Stimulated activated CD8-positive, alpha-beta memory T cell treated with anti-CD3 and anti-CD28 coated beads, Interleukin-15, amount 100 ng/mL, for 1 hour (primary cell): ENCODE results near the gene SGO1.
"Not testable (repeated sequence)": the region's sequence is repeated elsewhere in the genome, so short reads cannot be mapped to it uniquely, and the experiment has no call there.

Source experiments
- DNase-seq: peaks from one replicate; pipeline ENCODE4 v3.0.0-alpha.2; 2020; ENCODE audit warnings: low read depth

The SGO1 gene

DNA sequence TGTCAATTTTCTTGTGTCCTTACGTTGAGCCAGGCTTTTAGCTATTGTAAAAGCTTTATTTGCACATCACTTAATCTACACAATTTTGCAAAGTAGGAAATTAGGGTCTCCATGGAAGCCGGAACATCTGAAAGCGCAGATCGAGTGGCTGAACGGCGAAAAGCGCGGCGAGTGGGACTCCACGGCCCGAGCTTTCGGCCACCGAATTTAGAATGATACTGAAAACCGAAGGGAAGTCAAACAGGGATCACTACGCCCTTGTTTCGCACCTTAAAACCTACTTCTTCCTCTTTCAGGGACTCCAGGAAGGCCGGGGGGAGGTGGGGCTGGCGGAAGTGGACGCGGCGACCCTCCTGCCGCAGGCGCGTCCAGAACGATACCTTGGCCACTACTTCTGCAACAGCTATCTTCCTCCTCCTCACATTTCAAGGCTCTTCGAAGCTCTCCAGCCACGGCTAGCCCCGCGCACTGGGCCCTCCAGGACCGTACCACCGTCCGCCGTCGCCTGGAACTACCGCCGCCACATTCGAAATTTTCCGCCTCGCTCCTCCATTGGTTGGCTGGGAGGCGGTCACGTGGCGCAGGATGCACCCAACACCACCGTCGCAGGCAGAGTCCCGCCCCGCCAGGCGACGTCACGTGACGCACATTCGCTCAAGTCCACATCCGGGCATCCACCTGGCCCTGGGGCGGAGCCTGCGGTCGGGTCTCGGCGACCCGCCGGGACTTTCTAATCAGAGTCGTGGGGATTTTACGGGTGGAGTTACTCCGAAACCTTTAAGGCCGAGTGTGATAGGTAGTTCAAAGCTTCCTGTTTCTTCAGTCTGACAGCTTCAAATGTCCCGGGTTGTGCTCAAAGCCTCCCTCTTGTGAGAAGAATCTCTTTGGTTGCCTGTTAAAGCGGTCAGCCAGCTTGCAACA is at the start of gene SGO1:
Gene SGO1 (minus strand): TSS at position 528 of the 921 bp plus-strand sequence. CDS start 2,179 bp downstream, outside the sequence.
- DNase-seq, result peak; percentile 99

DNA sequence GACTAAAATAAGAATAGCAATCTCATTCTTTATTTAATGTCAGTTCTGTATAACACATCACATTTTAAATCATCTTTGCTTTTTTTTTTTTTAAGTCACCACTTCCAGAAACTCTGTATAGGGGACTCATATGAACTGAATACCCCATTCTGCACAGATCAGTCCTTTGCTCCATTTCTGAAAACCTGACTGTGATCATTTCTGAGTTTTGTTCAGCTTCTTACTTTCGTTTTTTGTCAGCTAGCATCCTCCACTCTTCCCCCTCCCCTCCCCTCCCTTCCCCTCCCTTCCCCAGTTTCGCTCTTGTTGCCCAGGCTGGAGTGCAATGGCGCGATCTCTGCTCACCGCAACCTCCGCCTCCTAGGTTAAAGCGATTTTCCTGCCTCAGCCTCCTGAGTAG is 49.8 kb upstream of the SGO1 start:
- no peak for DNase-seq

DNA sequence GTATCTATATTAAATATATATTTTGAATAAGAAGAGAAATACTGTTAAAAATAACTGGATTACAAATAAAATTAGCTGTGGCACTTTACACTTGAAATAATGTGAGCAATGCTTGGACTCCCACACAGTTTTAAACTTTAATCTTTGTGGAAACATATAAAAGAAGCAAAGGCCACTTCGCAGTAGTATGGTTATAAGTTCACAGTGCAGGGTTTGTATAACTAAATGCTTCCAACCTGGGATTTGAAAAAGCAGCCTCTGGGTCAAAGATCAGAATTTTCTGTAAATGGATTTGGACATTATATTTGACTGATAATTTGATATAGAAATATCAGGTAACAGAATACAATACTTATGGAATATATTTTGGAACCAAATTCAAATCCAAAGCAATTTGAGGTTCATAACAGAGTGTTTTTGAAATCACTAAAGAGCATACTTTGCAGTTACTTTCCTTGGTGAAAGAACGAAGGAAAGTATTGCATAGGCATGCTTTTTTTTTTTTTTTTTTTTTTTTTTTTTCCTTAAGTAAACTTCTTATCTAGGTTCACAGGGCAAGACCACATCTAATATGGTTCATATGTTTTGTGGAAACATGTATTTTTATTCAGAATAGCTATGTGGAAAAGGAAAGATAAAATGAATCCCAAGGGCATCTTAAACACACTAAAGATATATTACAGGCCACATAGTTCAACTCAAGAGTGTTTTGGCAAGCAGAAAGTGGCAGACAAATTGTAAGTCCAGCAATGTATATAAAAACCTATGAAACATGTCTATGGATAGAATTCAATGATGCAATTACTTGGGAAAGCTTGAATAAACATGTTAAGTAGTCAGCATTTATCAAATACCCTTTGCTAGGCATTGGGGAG is 47.1 kb upstream of the SGO1 start:
- no peak for DNase-seq

DNA sequence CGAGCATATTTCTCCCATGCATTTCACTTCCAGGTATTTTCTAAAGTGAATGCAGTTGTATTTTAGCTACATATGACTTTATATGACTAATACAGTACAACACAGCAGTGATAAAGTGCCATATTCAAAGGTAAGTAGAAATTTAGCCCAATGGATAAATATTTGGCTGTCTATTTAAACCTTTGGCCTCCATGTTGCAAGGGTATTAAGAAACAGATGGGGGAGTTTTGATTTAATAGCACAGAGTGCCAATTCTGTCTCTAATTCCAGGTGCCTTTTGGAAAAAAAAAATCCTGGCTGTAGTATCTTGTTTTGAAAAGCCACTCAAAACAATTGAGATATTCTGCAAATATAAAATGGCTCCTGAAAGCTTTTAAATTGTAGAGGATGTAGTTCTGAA is 44.9 kb upstream of the SGO1 start:
- no peak for DNase-seq

DNA sequence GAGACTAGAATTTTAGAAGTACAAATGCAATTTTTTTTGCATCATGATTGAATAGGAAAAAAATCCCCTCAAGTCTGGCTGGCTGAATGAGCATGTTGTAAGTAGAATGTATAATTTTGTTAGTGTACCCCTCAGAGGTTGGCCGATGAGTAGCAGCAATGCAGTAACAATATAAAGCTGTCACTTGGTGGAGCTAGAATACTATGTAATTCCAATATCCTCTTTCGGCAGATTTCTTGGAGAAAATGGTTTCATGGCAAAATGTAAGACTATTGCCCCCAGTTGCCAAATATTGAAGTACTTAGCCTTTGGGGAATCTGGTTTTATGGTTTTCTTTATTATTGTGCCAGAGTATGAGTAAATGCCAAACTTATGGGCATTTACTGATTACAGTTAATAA is 39.8 kb upstream of the SGO1 start:
- DNase-seq, result no peak

DNA sequence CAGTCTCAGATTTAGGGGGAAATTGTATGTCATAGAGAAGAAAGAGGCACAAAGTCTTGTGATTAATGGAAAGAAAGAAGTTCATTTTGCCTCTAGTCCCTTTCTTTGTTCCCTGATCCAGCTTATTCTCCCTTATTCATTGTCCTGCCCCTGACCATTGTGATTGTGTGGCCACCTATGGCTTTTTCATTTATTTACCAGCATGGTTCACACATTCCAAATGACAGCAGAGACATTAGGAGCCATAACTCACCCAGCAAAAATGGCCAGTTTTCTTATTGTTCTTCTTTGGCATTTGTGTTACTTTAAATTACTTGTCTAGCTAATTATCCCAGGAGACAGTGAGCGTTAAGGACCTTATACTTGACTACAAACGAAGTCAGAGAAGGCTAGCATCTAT is 36.3 kb upstream of the SGO1 start:
- no peak for DNase-seq

DNA sequence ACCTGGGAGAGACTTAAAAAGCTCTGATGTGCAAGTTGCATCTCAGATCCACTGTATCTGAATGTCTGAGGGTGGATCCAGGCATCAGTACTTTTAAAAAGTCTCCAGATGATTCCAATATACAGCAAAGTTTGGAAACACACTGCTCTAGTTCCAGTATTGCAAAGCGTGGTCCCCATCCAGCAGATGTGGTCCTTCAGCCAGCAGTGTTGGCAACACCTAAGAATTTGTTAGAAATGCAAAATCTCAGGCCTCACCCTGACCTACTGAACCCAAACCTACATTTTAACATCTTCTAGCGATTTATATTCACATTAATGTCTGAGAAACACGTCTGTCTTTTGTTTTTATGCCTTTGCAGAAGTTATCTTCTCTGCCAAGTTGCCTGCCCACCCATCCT is 32.2 kb upstream of the SGO1 start:
- DNase-seq, result no peak

DNA sequence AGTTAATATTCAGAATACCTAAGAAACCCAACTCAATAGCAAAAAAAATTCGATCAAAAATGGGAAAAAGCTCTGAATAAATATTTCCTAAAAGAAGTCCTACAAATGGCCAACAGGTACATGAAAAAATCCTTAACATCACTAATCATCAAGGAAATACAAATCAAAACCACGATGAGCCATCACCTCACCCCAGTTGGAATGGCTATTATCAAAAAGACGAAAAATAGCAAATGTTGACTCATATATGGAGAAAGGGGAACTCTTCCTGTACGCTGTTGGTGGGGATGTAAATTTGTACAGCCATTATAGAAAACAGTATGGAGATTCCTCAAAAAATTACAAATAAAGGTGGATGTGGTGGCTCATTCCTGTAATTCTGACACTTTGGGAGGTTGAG is 29.6 kb upstream of the SGO1 start:
- no peak for DNase-seq

DNA sequence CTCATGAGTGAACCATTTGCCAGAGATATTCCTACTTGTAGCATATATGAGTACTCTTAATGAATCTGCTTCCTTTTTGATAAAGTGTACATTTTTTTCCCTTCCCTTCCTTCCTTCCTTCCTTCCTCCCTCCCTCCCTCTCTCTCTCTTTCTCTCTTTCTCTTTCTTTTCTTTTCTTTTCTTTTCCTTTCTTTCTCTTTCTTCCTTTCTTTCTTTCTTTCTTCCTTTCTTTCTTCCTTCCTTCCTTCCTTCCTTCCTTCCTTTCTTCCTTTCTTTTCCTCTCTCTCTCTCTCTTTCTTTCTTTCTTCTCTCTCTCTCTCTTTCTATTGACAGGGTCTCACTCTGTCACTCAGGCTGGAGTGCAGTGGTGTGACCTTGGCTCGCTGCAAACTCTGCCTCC is 27.5 kb upstream of the SGO1 start:
- DNase-seq, result not testable (repeated sequence)

DNA sequence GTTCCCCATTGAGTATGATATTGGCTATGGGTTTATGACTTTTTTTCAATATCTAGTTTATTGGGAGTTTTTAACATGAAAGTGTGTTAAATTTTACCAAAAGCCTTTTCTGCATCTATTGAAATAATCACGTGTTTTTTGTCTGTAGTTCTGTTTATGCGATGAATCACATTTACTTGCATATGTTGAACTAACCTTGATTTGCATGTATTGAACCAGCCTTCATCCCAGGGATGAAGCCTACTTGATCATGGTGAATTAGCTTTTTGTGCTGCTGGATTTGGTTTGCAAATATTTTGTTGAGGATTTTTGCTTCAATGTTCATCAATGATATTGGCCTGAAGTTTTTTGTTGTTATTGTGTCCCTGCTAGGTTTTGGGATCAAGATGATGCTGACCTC is 21.9 kb upstream of the SGO1 start:
- DNase-seq, result not testable (repeated sequence)

DNA sequence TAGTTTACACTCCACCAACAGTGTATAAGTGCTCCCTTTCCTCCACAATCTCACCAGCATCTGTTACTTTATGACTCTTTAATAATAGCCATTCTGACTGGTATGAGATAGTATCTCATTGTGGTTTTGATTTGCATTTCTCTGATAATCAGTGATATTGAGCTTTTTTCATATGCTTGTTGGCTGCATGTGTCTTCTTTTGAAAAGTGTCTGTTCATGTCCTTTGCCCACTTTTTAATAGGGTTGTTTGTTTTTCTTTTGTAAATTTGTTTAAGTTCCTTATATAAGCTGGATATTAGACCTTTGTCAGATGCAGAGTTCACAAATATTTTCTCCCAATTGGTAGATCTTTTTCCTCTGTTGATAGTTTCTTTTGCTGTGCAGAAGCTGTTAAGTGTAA is 19.9 kb upstream of the SGO1 start:
- not testable (repeated sequence) for DNase-seq

DNA sequence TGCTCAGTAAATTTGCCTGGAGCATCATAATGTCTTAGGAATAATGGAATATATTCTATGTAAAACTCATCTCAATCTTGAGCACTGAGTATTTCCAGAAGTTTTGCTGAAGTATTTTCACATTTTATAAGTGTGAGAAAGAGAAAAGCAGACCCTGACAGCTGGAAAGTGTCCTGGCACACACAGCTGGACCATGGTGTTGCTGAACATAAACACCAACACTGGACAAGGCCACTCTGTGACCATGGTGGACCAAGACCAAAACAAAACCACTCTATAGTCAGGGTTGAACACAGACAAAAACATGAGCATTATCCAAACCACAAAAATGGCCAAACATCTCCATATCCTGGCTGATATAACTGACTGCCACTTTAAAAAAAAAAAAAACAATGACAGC is 15.1 kb upstream of the SGO1 start:
- no peak for DNase-seq

DNA sequence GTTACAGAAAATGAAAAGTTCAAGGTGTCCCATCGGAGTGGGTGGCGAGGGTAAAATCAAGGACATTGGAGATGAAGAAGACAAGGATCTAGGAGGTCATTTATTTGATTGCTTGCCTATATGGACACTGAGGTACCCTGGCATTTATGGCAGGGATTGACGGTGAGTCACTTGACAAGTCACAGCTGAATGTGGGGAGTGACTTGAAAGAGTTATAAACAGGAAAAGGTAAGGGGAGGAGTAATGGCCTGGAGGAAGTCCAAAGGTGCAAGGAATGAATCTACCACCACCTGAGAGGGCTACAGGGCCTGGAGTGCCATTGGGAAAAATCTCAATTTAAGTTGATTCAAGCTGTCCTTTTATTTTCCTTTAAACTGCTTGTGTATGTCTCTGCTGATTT is 11.8 kb upstream of the SGO1 start:
- no peak for DNase-seq

DNA sequence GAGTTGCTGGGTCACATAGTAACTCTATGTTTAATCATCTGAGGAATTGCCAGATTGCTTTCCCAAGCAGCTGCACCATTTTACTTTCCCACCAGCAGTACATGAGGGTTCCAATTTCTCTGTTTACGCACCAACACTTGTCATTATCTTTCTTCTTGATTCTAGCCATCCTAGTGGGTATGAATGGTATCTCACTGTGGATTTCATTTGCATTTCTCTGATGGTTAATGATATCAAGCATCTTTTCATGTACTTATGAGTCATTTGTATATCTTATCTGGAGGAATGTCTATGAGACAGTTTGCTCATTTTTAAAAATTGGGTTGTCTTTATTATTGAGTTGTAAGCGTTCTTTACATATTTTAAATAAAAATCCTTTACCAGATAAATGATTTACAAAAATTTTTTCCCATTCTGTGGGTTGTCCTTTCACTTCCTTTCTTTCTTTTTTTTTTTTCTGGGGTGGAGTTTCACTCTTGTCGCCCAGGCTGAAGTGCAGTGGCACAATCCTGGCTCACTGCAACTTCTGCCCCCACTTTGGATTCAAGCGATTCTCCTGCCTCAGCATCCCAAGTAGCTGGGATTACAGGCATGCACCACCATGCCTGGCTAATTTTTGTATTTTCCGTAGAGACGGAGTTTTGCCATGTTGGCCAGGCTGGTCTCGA is 8.9 kb upstream of the SGO1 start:
- DNase-seq, result no peak

DNA sequence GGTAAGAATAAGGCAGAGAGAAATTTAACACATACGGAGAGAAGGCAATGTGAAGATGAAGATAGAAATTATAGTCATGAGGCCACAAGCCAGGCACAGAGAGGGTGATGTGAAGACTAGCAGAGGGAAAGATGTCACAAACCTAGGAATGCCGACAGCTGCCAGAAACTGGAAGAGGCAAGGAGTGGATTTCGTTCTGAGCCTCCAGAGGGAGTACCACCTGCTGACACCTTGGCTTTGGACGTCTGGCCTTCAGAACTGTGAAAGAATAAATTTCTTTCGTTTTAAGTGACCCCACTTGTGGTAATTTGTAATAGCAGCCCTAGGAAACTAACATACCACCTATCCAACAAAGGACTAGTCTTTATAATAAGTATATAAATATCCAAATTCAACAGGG is 5.0 kb upstream of the SGO1 start:
- no peak for DNase-seq

DNA sequence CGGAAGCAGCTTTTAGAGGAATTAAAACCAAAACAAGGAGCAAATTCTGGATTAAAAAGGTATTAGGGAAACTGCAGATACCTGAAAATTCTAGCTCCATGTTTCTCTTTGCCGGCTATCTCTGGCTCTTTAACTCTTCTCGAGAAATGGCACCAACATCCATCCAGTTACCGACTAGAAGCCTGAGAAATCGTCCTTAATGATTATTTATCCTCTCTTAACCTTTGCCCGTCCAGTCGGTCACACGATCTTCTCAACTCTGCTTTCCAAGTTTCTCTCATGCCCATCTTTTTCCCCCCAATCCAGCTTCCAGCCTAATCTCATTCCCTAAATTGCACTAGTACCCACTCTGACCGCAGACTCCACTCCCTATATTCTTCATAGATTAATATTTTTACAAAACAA is 596 bp upstream of the SGO1 start:
- no peak for DNase-seq

DNA sequence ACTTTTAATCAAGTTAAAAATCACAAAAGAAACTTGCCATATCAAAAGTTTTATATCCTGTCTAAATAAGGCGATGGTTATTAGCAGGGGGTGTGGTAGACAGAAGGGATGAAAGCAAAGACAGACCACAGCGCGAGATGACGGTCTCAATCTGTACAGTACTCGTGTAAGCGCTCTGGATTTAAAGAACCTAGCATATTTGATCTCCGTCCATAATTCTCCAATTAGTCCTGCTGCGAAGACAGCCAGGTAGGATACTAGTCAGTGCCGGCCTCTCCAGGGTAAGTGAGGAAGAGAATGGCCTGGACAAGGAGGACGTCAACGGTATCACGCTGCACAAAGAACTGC is 701 bp downstream of the SGO1 start:
- DNase-seq, result no peak

DNA sequence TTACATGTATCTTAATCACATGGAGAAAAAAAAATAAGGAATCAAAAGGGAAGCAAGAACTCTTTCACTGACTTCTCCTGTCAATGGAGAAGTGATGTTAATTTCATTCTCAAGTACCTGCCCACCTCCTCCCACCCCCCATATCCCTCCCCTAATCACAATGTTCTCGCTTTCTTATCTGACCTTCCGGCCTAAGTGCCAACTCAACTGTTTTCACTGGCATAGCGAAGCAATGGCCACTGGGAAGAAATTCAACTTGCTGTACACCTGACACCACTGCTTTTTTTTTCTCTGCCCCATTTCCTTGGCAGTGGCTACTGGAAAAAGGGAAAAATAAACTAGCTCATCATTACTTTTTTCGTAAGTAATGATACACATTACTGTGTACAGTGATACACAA is 3.8 kb downstream of the SGO1 start:
- DNase-seq, result no peak

DNA sequence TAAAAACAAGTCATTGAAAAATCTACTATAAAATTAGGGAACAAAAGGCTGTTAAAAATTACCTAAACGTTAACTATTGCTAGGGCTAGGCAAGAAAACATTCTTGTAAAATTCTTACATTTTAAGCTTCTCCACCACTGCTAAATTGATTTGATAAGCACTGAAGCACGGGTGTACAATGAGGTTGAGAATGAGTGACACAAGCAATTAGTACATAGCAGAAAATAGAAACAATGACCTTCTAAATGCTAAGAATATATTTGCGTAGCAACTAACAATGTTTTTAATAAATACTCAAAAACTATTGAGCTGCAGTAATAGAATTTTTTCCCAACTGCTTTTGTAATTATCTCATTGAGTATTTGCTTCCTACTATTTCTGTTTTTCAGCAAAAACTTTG is 4.7 kb downstream of the SGO1 start:
- DNase-seq, result no peak

DNA sequence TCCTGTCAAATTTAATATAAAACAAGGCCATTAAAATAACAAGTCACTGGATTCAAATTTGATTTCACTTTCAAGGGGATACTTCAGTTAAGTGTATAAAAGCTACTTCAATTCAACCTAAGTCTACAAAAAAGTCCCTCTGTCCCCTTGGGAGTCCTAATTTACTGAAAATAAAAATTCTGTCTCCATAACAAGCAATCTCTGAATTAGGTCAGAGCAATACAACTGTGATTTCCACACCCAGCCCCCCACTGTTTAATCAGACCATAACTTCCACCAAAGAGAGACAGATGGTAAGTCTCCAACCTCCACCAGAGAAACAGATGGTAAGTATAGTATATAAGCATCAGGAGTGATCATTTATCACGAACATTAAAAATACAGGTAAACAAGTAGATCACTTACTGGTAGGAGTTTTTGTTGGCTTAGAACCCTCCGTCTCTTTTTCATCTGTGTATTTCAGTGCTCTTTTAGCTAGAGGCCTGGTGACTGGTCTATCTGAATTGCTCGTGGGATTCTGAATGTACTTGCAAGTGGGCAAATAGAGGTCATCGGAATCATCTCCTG is 12.1 kb downstream of the SGO1 start:
- DNase-seq, result no peak

DNA sequence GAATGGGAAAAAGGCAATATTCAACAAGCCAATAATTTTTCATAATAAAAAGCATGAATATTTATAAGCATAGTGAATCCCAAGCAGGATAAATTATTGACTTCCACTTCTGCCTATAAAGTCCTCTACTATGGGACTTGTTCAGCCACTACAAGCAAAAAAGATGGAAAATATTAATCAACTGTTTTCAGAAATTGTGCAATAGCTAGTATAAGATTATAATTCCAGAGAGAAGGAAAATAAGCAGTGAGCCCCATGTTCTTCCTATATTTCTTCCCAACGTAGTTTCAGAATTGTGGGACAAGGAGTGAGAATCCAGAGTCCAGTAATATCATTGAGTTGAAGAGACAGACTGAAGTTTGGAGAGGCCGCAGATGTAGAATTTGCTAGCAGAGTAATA is 24.3 kb downstream of the SGO1 start:
- no peak for DNase-seq

DNA sequence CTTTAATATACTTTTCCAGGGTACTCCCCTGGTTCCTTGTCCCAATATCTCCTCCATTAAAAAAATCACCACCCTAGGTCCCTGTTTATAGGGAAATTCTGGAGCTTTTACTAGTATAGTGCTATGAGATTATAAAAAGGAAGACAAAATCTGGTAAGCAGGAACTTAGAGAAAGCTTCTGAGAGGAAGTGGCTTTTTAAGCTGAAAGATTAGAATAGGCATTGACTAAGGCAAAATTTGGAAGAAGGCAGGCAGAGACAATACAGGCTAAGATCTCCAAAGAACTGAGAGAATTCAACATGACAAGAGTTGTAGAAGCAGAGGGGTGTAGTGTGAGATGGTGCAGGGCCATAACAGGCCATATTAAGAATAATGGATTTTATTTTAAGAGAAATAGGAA is 25.8 kb downstream of the SGO1 start:
- no peak for DNase-seq
